ELF-1 (cell line): ENCODE measurements around the gene ZNF41.
"Not testable (repeated sequence)": the region's sequence is repeated elsewhere in the genome, so short reads cannot be mapped to it uniquely, and the experiment has no call there.

Experiments
- DNase-seq: peaks from one replicate; pipeline ENCODE4 v3.0.0-alpha.2; 2016; ENCODE audit warnings: low read depth, low spot score

The ZNF41 gene

DNA sequence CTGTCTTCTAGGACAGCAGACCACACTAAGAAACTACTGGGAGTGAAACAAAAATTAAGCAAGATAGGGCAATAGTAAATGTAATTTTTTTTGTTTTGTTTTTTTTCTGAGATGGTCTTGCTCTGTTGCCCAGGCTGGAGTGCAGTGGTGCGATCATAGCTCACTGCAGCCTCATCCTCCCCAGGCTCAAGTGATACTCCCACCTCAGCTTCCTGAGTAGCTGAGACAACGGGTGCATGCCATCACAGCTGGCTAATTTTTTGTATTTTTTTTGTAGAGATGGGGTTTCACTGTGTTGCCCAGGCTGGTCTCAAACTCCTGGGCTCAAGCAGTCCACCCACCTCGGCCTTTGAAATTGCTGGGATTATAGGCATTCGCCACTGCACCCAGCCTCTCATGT, 9.1 kb upstream of the ZNF41 start:
- DNase-seq = not testable (repeated sequence)

DNA sequence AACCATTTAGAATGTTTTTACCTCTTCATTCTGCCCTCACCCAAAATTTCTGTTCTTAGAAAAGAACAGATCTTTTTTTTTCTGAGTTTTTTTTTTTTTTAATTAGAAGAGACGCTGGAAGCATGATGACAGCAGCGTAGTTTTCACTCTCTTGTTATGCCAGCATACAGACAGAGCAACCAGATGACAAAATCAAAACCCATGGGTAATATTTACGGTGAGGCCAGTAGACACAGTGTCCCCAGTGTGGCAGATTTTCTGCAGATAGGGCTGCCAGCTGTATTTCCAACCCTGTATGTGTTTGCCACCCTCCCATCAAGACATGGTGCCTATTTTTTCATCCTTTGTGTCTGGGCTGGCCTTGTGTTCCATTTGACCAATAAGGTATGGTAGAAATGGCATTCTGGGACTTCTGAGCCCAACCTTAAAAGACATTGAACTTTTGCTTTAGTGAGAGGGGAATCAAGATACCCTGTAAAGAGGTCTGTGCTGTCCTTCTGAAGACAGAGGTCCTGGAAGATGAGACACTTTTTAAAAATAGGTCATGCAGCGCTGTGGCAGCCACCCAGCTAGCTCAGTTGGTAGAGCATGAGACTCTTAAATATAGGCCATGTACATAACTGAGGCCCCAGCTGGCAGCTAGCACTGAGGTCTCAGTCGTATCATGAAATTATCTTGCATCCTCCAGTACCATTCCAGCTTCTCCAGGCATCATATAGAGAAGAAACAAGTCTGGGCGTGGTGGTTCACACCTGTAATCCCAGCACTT, 6.7 kb upstream of the ZNF41 start:
- DNase-seq = no peak

DNA sequence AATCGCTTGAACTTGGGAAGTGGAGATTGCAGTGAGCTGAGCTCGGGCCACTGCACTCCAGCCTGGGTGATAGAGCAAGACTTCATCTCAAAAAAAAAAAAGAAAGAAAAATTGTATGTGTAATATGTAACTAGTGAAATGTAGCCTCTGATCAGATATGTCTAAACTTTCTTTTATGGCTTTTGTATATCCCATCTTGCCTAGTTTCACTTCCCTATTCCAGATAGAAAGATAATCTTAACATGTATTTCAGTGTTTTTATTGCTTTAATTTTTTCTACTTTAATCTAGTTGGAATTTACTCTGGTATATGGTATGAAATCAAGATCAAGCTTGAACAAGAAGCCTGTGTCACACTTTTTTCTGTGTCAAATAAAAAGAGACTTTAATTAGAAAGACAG, 1.9 kb upstream of the ZNF41 start:
- no peak for DNase-seq

- DNase-seq = peak; percentile 69
These were observed 565 bp upstream of the ZNF41 start for GRCh38 chrX:47483306-47484268.

DNA sequence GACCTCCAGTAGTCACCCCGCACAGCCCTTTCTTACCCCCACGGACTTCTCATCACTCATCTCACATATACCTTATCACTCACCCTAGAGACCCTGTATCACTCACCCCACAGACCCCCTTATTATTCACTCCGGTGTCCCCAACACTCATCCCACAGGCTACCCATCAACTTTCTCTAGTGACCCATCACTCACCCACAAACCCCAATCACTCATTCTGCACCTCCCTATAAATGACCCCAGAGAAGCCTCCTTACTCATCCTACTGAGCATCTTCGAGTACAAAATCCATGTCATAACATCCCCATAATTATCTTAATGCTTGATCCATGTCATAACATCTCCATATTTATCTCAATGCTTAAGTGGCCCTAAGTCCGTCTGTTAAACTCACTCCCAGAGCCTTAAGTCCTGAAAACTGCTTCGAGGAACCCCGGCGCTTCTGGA, 934 bp downstream of the ZNF41 start:
- DNase-seq = no peak

- no peak for DNase-seq
These were observed 1.9 kb downstream of the ZNF41 start for GRCh38 chrX:47481160-47481559.

- DNase-seq = no peak
These were observed 2.4 kb downstream of the ZNF41 start for GRCh38 chrX:47480576-47480975.

DNA sequence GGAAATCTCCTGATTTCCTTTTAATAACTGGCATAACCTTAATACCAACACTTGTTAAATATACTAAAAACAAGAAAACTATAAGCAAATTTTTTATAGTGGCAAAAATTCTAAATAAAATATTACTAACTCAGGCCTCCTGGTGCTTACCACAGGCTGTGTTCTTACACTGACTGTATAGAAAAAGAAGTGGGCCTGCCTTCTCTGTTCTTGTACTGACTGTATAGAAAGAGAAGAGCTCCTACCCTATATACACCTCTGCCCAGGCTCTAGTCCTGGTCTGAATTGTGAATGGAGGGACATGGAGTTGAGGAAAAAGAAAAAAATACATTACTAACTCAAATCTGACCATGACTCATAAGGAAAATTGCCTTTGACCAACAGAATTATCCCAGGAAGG, 7.5 kb downstream of the ZNF41 start:
- DNase-seq = no peak

DNA sequence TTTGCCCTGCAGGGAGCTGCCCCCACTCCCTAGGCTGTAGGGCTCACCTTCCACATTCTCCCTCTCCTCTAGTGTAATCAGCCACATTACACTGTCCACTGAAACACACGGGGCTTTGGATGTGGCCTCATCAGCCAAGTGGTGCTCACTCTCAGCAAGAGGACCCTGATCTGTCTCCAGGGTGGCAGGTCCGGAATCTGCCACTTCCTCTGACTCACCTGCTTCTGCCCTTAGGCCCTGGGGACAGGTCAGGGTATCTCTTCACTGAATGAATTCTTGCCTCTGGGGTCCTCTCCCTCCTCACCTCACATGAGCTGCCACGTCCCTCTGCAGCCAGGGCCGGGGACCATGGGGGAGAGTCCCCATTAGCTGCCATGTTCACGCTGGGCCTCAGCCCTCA, 15.9 kb downstream of the ZNF41 start:
- DNase-seq = no peak

DNA sequence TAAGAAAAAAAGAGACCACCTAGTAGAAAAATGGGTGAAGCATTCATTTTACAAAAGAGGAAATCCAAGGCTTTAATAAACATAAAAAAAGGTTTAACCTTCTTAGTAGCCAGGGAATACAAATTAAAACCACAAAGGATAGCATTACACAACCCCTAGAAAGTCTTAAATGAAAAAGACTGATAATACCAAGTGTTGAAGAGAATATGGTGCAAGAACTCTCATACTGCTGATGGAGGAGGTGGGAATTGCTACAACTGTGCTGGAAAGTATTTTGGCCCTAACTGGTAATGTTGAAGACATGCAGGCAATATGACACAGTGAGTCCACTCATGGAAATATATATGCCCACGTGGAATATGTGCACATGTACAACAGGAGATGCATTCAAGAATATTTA, 22.5 kb downstream of the ZNF41 start:
- no peak for DNase-seq

DNA sequence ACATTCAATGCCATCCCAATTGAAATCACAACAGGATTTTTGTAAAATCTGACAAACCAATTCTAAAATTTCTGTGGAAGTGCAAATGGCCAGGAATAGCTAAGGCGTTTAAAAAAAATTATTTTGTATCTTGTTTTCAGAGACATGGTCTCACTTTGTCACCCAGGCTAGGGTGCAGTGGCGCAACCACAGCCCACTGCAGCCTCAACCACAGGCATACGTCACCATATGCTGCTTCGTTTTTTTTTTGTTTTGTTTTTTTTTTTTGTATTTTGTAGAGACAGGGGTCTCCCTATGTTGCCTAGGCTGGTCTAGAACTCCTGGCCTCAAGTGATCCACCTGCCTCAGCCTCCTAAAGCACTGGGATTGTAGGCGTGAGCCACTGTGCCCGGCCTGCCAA, 24.5 kb downstream of the ZNF41 start:
- DNase-seq = no peak

- DNase-seq = no peak
These were observed 26.9 kb downstream of the ZNF41 start for GRCh38 chrX:47456080-47456479.

DNA sequence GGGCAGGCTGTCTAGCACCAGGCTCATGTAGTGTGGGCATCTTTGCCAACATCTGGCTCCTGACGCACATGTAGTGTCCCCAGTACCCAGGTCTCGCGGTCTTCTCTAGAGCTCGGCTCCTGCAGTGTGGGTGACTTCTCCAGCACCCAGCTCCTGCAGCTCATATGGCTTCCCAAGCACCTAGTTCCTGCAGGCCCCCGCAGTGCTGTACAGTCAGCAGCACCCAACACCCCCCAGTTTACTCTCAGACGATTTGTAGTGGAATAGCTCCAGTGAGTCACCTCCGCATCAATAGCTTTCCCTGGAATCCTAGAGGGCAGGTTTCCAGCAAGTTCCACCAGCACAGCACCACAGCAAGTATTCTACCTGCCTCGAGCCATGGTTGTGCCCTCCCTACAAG, 30.9 kb downstream of the ZNF41 start:
- no peak for DNase-seq

- no peak for DNase-seq
These were observed 34.7 kb downstream of the ZNF41 start for GRCh38 chrX:47448165-47448806.

- no peak for DNase-seq
These were observed 35.4 kb downstream of the ZNF41 start for GRCh38 chrX:47447607-47448006.

DNA sequence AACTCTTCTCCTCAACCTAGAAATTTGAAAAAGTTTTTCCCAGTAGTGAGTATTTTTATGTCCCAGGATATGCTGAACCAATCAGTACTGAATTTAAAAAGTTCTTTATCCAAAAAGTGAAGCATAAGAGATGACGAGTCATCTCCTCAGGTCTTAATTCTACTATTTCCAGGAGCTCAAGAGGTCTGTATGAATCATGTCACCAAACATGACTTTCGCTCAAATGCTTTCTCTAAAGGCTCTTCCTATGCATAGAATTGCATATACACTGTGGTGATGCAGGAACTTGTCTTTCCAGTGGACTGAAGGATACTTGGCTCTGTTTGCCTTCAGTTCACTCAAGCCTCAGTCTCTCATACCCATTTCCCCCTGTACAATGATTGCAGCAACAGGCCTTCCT, 36.1 kb downstream of the ZNF41 start:
- no peak for DNase-seq

GRCh38 chrX:47446431-47446830, 36.6 kb downstream of the ZNF41 start:
- DNase-seq = no peak

GRCh38 chrX:47430925-47431324, 52.1 kb downstream of the ZNF41 start:
- no peak for DNase-seq

DNA sequence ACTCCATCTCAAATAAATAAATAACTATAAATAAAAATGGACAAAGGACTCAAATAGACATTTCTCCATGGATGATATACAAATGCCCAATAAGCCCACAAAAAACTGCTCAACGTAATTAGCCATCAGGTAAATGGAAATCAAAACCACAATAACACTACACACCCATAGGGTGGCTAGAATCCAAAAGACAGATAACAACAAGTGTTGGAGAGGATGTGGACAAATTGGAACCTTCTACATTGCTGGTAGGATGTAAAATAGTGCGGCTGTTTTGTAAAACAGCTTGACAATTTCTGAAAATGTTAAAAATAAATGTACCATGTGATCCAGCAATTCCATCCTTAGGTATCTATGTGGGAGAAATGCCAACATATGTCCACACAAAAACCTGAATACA, 60.6 kb downstream of the ZNF41 start:
- DNase-seq = no peak

DNA sequence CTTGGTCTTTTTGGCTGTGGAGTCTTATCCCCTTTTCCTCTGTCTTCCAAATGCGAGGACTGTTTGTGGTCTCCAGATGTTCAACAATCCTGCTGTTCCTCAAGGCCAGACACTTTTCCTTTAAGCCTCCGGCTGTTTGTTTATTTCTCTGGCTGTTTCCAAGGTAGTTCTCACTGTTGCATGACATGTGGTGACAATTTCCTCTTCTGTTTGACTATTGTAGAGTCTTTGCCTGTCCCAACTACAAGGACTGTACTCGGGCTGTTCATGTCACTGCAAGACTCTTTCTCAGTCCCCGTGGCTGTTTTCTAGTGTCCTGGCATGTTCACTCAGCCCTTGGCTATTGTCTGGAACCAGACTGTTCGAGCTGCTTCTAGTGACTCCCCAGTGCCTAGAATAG, 62.1 kb downstream of the ZNF41 start:
- DNase-seq = no peak

DNA sequence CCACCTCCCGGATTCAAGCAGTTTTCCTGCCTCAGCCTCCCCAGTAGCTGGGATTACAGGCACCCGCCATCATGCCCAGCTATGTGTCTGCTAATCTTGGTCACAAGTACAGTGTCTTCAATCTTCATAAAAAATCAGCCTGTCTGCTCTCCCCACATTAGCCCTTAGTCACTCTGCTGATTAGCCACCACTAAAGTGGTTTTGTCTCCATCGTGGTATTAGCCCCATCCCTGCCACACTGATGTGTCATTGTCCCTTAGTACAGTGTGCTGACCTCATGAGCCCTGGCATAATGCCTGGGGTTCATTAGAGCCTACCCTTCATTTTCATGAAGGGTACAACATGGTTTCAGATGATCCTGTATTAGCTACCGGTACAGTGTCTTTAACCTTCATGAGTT, 62.8 kb downstream of the ZNF41 start:
- no peak for DNase-seq

GRCh38 chrX:47413179-47413594, 69.8 kb downstream of the ZNF41 start:
- no peak for DNase-seq
